IMR-90 (cell line): Measurements from ENCODE around the gene TOR2A. TPM values are rescaled to one million over a fixed set of nuclear protein-coding genes. Genes with fewer than 3 reads are reported as not detected.

Source experiments
- ATAC-seq: fragments of 200-7000 bp; cut with Tn5 transposase; 2 replicates; pipeline ENCODE4 v1.9.1; 2020; ENCODE audit warnings: low read depth, mild to moderate bottlenecking, moderate library complexity
- BruUV-seq: library from RNA; stranded (reverse); fragments of 400-500 nt; replicated peaks from 2 replicates; lab custom pipeline; 2021; lab: Mats Ljungman, UMichigan
- CTCF ChIA-PET: fragments of 300-600 bp; formaldehyde crosslinking; extraction: SDS; loops from one replicate; lab custom pipeline; 2021; ENCODE audit warnings: antibody characterized with exemption; lab: Yijun Ruan, JAX
- POLR2A ChIA-PET: fragments of 300-600 bp; sonication (Branson Sonifier 250); formaldehyde crosslinking; loops from one replicate; lab custom pipeline; 2022; ENCODE audit warnings: antibody characterized with exemption; ENCODE audit not compliant: unreplicated experiment; lab: Charles Lee
- DNase-seq: peaks from one replicate; pipeline ENCODE4 v3.0.0; 2013
- H2AFZ ChIP-seq: replicated peaks from 2 replicates; pipeline ENCODE3; 2013; ENCODE audit warnings: low read length, mild to moderate bottlenecking; ENCODE audit not compliant: poor library complexity
- H2AK5ac ChIP-seq: 2 replicates; pipeline ENCODE4 v1.6.1; 2013; ENCODE audit warnings: low read depth, low read length, inconsistent platforms
- H2AK9ac ChIP-seq: replicated peaks from 2 replicates; pipeline ENCODE3; 2013; ENCODE audit warnings: mild to moderate bottlenecking, low read depth, low read length, moderate library complexity; ENCODE audit not compliant: poor library complexity
- H2BK120ac ChIP-seq: 2 replicates; pipeline ENCODE4 v1.6.1; 2013; ENCODE audit warnings: low read depth, low read length, inconsistent platforms
- H2BK15ac ChIP-seq: 3 replicates; pipeline ENCODE4 v1.6.1; 2013; ENCODE audit warnings: low read depth, low read length, inconsistent platforms
- H2BK20ac ChIP-seq: 2 replicates; pipeline ENCODE4 v1.6.1; 2013; ENCODE audit warnings: low read depth, mild to moderate bottlenecking, inconsistent platforms, low read length, moderate library complexity
- H2BK5ac ChIP-seq: 2 replicates; pipeline ENCODE4 v1.6.1; 2013; ENCODE audit warnings: mild to moderate bottlenecking, low read depth, low read length, inconsistent platforms; ENCODE audit not compliant: poor library complexity, severe bottlenecking
- H3K14ac ChIP-seq: replicated peaks from 2 replicates; pipeline ENCODE4 v1.6.1; 2013; ENCODE audit warnings: low read depth, low read length, inconsistent platforms
- H3K18ac ChIP-seq: 2 replicates; pipeline ENCODE4 v1.6.1; 2013; ENCODE audit warnings: low read depth, low read length, control low read depth
- H3K23ac ChIP-seq: 2 replicates; pipeline ENCODE4 v1.6.1; 2013; ENCODE audit warnings: low read depth, low read length, inconsistent platforms
- H3K27ac ChIP-seq: 2 replicates; pipeline ENCODE4 v1.5.1; 2013; ENCODE audit warnings: mild to moderate bottlenecking, control low read depth, low read length; ENCODE audit not compliant: insufficient read depth
- H3K27me3 ChIP-seq: 2 replicates; pipeline ENCODE4 v1.6.1; 2013; ENCODE audit warnings: low read length; ENCODE audit not compliant: control insufficient read depth, insufficient read depth
- H3K36me3 ChIP-seq: 2 replicates; pipeline ENCODE4 v1.6.1; 2013; ENCODE audit warnings: low read length, mixed read lengths; ENCODE audit not compliant: control insufficient read depth, insufficient read depth
- H3K4ac ChIP-seq: 2 replicates; pipeline ENCODE4 v1.6.1; 2013; ENCODE audit warnings: low read depth, low read length, inconsistent platforms
- H3K4me1 ChIP-seq: 2 replicates; pipeline ENCODE4 v1.6.1; 2013; ENCODE audit warnings: low read length, mixed read lengths; ENCODE audit not compliant: control insufficient read depth, insufficient read depth
- H3K4me2 ChIP-seq: 2 replicates; pipeline ENCODE4 v1.6.1; 2013; ENCODE audit warnings: low read depth, mild to moderate bottlenecking, control low read depth, low read length, moderate library complexity
- H3K4me3 ChIP-seq: 2 replicates; pipeline ENCODE4 v1.5.1; 2013; ENCODE audit warnings: low read depth, mild to moderate bottlenecking, control low read depth, low read length, moderate library complexity; ENCODE audit not compliant: insufficient read depth
- H3K56ac ChIP-seq: 2 replicates; pipeline ENCODE4 v1.6.1; 2013; ENCODE audit warnings: low read length, inconsistent platforms; ENCODE audit not compliant: insufficient read depth; ENCODE audit errors: extremely low read depth
- H3K79me1 ChIP-seq, 2 experiments: 2 replicates each; pipeline ENCODE4 v1.6.1; 2013; ENCODE audit warnings: low read length in 2 of 2, inconsistent platforms in 1 of 2, low read depth in 1 of 2
- H3K9ac ChIP-seq: 2 replicates; pipeline ENCODE4 v1.6.1; 2013; ENCODE audit warnings: low read depth, low read length, control low read depth
- H3K9me1 ChIP-seq: 2 replicates; pipeline ENCODE4 v1.6.1; 2013; ENCODE audit warnings: low read length, inconsistent platforms; ENCODE audit not compliant: insufficient read depth
- H3K9me3 ChIP-seq: 2 replicates; pipeline ENCODE4 v1.6.1; 2013; ENCODE audit warnings: low read length; ENCODE audit not compliant: control insufficient read depth, insufficient read depth
- H4K20me1 ChIP-seq: 2 replicates; pipeline ENCODE4 v1.6.1; 2013; ENCODE audit warnings: low read length, inconsistent platforms; ENCODE audit not compliant: insufficient read depth
- H4K5ac ChIP-seq: 2 replicates; pipeline ENCODE4 v1.6.1; 2013; ENCODE audit warnings: mild to moderate bottlenecking, low read depth, low read length, control low read depth
- H4K8ac ChIP-seq, 2 experiments: 2 replicates each; pipeline ENCODE4 v1.6.1; 2013; ENCODE audit warnings: low read depth in 2 of 2, low read length in 2 of 2, control low read depth in 1 of 2, inconsistent platforms in 1 of 2
- H4K91ac ChIP-seq: 2 replicates; pipeline ENCODE4 v1.6.1; 2013; ENCODE audit warnings: low read depth, low read length, inconsistent platforms; ENCODE audit not compliant: insufficient read depth
- BHLHE40 ChIP-seq: fragments of 150-350 bp; IDR thresholded peaks from 2 replicates; pipeline ENCODE4 v1.6.1; 2016; ENCODE audit warnings: mild to moderate bottlenecking, low read depth, low read length
- WGBS, 2 experiments: methylation state at CpG; one replicate each; pipeline versions ENCODE4 v1.1.5 to v1.1.7; 2013; ENCODE audit warnings: missing lambda C conversion rate in 2 of 2; ENCODE audit not compliant: insufficient read length in 1 of 2; ENCODE audit errors: extremely low coverage in 2 of 2; 5-methylcytosine and 5-hydroxymethylcytosine counted together
- dilution Hi-C: fragments of 300-500 bp; cut with HindIII; formaldehyde crosslinking; loops from one replicate; pipeline ENCODE4 v1.14.3; 2018; ENCODE audit warnings: low sequenced_read_pairs; ENCODE audit not compliant: unreplicated experiment
- in situ Hi-C: fragments of 300-500 bp; cut with MboI; formaldehyde crosslinking; loops from 3 replicates; pipeline ENCODE4 v1.14.3; 2019; ENCODE audit warnings: low sequenced_read_pairs, inconsistent platforms, mixed read lengths
- intact Hi-C: fragments of 100-400 bp; cut with micrococcal nuclease; formaldehyde crosslinking; loops from 2 replicates; pipeline ENCODE4 v1.10.0; 2022
- polyA plus RNA-seq, 3 experiments: library from polyadenylated mRNA; depleted of rRNA; stranded (reverse); fragments of >200 nt; gene quantifications; 2 replicates each; pipeline ENCODE4 v1.2.3, GENCODE V29; 2012; ENCODE audit warnings: low replicate concordance in 1 of 3
- total RNA-seq: library from RNA; depleted of rRNA; stranded (reverse); fragments of >200 nt; gene quantifications from 2 replicates; pipeline ENCODE4 v1.2.3, GENCODE V29; 2012

Gene TOR2A
- total and polyA plus RNA-seq, 2 of the 4 experiments (the other 2 are of a cell fraction): 0.90 to 12.5 TPM

DNA sequence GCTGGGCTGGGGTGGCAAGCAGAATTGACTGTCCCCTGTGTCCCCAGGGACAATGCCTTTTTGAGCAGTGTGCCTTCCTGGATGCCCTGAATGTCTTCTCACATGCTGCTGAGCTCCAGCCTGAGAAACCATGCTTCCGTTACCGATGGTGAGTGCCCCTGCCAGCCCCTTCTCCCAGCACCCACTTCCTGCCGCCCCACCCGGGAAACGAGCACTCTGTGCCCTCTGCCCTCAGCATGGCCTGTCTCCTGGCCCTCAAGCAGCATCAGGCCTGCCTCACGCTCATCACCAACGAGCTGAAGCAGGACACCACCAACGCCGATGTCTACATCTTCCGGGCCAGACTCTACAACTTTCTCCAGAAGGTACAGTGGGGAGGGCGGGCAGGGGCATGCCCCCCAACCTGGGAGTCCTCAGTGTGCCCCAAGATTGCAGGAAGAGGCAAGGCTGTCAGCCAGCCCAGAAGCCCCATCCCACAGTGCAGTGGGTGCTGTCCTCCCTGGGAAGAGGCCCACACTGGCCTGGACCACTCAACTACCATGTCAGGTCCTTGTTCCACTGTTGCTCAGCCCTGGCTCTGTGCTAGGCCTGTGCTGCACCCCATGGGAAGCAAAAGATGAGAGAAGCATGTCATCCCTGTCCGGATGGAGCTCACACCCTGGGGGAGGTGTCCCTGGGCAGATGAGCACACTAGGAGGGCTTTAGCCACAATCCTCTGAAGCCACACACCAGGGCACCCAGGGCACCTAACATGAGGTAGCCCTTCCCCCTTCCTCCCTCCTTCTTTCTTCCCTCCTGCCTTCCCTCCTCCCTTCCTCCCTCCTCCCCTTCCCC lies 14.8 kb downstream of the TOR2A start:
- H2BK120ac ChIP-seq: no peak overlapping the region
- no peaks in the 10 kb centered on the region; the same call in 1 of the 2 replicates for H4K20me1 ChIP-seq
- H3K18ac ChIP-seq: no peak overlapping the region
- peak overlapping the region; percentile 33; the same call in 1 of the 2 replicates for H2AK5ac ChIP-seq
- peaks cover 4% of the 10 kb centered on the region; the same call in 1 of the 2 replicates for H3K27me3 ChIP-seq
- TF ChIP-seq BHLHE40: no peak
- H4K91ac ChIP-seq: no peak overlapping the region
- H3K36me3 ChIP-seq: no peaks in the 10 kb centered on the region
- no peaks in the 10 kb centered on the region for H3K79me1 ChIP-seq
- H3K9me1 ChIP-seq: no peaks in the 10 kb centered on the region; the same call in 1 of the 2 replicates
- no peak overlapping the region for H3K27ac ChIP-seq
- in situ Hi-C loops: no loop called here
- intact Hi-C loops: no loop called here
- H3K4me2 ChIP-seq: no peak overlapping the region
- H3K14ac ChIP-seq: no peak overlapping the region
- 80% methylated on average over 7 of the region's 12 CpGs; no CpG with 5 or more reads in 1 of the 2 experiments for WGBS, 2 experiments
- H3K4me1 ChIP-seq: peaks cover 5% of the 10 kb centered on the region
- H2AK9ac ChIP-seq: no peak overlapping the region
- BruUV-seq: no TSS peak
- peak overlapping the region; percentile 5 for H2AFZ ChIP-seq
- H4K8ac ChIP-seq: no peak overlapping the region; a peak in 1 of 4 replicates
- H2BK5ac ChIP-seq: no peak overlapping the region
- DNase-seq (no peak), ATAC-seq (no peak)
- H3K4ac ChIP-seq: no peak overlapping the region
- no peak overlapping the region for H2BK15ac ChIP-seq
- no peak overlapping the region for H3K23ac ChIP-seq
- CTCF ChIA-PET: no interaction called here
- no peaks in the 10 kb centered on the region for H3K9me3 ChIP-seq
- no peak overlapping the region for H3K56ac ChIP-seq
- no peak overlapping the region for H3K9ac ChIP-seq
- no peak overlapping the region for H4K5ac ChIP-seq
- dilution Hi-C loops: no loop called here
- no peak overlapping the region for H3K4me3 ChIP-seq
- POLR2A ChIA-PET: no interaction called here
- no peak overlapping the region for H2BK20ac ChIP-seq
